ENCODE results near the gene UNKL.
"Not testable (repeated sequence)": the region's sequence is repeated elsewhere in the genome, so short reads cannot be mapped to it uniquely, and the experiment has no call there.

UNKL gene

DNA sequence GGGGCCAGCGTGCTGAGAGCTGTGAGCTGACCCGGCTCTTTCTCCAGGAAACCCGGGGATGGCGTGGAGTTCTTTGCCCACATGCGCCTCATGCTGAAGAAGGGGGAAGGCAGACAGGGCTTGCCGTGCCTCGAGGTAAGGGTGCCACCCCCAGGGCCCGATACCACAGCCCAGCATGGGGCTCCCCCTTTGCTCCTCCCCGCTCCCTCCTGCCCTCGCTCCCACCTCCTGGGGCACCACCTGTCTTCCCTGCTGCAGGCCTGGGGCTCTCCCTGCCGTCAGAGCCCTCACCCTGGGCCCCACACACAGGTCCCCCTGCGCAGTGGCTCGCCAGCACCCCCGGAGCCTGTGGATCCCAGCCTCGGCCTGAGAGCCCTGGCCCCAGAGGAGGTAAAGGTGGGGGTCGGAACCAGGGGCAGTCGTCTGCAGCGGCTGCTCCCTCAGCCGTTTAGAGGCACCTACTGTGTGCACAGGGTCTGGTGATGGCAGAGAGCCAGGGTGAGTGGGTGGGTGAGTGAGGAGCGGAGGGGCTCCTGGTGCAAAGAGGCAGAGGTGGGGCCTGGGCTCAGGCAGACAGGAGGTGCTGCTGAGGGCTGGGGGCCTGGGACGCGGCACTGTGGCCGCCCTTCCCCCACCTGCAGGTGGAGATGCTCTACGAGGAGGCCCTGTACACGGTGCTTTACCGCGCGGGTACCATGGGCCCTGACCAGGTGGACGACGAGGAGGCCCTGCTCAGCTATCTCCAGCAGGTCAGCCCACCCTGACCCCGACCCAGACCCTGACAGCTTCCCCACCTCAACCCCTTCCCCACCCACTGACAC, 75.4 kb downstream of the UNKL start:
- DNase-seq (ENCODE audit: low spot score): no peak

DNA sequence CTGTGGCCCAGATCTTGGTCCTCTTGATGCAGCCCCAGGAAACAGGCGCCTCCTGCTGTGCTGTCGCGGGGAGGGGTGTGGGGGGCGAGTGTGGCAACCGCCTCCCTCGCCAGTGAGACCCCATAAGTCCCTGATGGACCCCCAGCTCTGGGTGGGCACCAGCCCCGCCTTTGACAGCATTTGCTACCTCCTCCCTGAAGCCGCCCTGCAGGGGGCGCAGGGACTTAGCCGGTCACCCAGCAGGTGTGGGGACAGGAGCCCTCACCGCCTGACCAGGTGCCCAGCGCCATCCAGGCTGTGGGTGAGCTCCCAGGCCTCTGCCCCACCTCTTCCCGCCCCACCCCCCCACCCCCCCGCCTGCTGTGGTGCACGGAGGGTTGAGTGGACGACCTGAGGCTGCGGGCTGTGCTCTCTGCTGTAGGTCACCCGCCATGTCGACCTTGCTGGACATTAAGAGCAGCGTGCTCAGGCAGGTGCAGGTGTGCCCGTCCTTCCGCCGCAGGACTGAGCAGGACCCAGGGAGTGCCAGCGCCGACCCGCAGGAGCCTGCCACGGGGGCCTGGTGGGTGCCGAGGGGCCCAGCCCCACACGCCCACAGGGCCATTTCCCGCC, 76.3 kb downstream of the UNKL start:
- DNase-seq (ENCODE audit: low spot score): no peak

DNA sequence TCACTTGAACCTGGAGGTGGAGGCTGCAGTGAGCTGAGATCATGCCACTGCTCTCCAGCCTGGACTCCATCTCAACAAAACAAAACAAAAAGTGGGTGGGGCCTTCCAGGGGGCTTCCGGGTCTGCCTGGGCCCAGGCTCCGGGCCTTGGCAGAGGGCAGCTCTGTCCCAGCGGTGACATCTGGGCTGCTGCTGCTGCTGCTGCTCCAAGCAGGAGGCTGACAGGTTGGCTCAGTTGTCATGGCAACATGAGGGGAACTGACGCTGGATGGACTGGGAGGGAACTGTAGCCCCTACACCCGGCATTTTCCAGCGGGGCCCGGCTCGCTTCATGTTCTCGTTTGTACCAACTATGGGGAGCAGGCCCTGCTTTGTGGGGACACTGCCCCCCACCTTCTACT, 77.0 kb downstream of the UNKL start:
- DNase-seq (ENCODE audit: low spot score): no peak

DNA sequence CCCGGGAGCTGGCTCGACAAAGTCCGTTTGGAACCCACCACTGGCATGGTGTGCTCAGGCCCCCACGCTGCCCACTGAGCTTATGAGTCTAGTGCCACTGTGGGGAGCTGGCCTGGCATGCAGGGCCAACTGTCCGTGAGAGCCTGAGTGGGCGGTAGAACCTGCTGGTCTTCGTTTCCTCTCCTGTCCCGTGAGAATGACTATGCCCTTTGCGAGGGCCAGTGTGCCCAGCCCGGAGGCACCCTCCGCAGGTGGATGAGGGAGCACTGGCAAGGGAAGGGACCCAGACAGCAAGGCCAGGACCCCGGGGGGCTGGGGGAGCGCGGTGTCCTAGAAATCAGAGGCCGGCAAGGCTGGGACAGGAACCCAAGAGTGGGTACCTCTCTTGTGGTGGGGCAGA, 77.9 kb downstream of the UNKL start:
- no peak for DNase-seq (ENCODE audit: low spot score)

- no peak for DNase-seq (ENCODE audit: low spot score)
Observed at GRCh38 chr16:1335996-1336395, 78.5 kb downstream of the UNKL start.

GRCh38 chr16:1335211-1335971, 79.1 kb downstream of the UNKL start:
- DNase-seq (ENCODE audit: low spot score): no peak

DNA sequence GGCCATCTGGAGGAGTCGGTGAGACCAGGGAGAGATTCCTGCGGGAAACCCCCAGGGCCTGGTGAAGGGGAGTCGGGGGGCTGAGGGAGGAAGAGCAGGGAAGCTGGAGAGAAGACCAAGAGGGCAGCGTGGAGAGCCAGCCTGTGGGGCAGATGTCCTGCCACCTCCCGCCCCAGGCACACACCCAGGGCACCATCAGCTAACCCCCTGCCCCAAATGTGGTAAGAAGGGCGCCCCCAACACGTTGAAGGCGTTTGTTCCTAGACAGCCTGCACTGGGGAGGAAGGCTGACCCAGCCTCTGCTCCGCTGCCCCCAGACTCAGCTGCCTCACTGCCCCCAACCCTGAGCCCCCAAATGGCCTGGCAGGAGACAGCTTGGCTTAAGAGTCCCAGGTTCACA, 79.8 kb downstream of the UNKL start:
- DNase-seq (ENCODE audit: low spot score): no peak

DNA sequence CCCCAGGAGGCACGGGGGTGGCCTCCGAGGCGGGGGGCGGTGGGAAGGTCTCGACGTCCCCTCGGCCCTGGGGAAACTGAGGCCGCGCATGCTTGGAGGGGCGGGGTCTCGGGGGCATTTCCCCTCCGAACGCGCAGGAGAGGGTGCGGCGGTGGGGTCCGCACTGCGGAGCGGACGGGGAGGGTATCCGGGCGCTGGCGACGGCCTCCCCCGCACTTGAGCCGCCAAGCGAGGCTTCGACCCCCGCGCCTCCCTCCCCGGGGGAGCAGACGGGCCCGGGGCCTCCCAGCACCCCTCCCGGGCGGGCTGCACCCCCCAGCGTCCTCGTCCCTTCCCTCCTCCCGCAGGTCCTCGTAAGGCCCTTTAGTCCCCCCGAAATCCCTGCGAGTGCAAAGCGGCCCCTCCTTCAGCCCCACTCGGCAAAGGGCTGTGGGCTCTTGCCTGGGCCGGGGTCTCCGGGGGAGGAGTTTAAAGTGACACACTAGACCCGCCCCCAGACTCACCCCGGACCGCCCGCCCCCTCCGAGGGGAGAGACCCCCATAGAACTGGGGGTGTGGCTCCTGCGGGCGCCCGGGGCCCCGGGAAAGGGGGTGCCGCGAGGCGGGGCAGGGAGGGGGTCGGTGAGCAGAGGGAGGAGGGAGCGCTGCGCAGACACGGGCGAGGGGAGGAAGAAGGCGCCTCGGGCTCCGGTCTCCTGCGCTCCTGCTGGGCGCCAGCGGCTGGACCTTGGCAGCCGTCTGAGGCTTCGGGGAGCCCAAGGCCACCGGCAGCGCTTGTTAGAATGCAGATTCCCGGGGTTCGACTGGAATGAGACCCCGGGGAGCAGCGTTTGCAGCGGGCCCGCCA, 80.4 kb downstream of the UNKL start:
- no peak for DNase-seq (ENCODE audit: low spot score)

DNA sequence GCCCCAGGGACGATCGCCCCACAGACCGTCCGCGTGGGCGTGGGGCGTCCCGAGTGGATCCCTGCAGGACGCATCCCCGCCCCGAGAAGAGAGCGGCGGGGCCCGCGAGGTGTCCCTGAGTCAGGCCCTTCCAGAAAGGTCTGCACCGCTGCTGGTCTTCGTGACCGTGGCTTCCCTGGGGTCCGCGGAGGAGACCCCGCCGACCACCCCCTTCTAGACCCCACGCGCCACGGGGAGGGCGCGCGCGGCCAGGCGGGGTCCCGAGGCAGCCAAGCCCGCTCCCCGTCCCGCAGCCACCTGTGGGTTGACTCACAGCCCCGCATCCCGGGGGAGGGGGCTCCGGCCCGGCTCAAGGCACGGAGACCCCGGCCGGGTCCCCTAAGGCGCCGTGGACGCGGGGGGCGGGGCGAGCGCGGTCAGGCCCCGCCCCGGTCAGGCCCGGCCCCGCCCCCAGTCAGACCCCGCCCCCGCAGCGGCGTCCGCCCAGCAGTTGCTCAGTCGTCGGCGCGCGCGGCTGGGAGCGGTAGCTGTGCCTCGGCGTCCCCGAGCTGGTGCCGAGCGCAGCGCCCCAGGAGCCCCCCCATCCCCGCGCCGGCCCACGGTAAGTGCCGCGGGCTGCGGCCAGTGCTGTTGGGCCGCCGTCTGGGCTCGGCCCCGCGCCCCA, 81.2 kb downstream of the UNKL start, which contains the start of gene BAIAP3:
Gene BAIAP3 (plus strand): TSS at position 497 of the 664 bp plus-strand sequence. CDS start 4,905 bp downstream, outside the sequence.
- peak; percentile 70 for DNase-seq (ENCODE audit: low spot score)

DNA sequence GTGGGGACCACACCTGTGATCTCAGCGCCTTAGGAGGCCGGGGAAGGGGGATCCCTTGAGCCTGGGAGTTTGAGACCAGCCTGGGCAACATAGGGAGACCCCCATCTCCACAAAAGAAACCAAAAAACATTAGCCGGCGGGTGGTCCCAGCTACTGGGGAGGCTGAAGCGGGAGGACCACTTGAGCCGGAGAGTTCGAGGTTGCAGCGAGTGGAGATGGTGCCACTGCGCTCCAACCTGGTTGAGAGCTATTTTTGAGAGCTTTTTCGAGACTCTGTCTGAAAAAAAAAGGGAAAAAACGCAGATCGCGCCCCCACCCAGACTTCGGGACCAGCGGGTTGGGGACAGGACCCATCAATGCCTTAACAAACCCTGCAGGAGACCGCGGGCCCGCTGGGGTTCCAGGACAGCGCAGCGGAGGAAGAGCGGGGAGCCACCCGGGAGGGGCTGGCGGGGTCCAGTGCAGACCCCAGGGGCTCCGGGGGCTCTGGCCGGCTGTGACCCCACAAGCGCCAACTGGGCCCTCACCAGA, 81.8 kb downstream of the UNKL start:
- no peak for DNase-seq (ENCODE audit: low spot score)

- peak; percentile 89 for DNase-seq (ENCODE audit: low spot score)
Observed at GRCh38 chr16:1331712-1332617, 82.5 kb downstream of the UNKL start.

- DNase-seq (ENCODE audit: low spot score): no peak
Observed at GRCh38 chr16:1330931-1331711, 83.4 kb downstream of the UNKL start.

- peak; percentile 70 for DNase-seq (ENCODE audit: low spot score)
Observed at GRCh38 chr16:1330260-1330914, 84.1 kb downstream of the UNKL start.

- not testable (repeated sequence) for DNase-seq (ENCODE audit: low spot score)
Observed at GRCh38 chr16:1328961-1329360, 85.5 kb downstream of the UNKL start.

DNA sequence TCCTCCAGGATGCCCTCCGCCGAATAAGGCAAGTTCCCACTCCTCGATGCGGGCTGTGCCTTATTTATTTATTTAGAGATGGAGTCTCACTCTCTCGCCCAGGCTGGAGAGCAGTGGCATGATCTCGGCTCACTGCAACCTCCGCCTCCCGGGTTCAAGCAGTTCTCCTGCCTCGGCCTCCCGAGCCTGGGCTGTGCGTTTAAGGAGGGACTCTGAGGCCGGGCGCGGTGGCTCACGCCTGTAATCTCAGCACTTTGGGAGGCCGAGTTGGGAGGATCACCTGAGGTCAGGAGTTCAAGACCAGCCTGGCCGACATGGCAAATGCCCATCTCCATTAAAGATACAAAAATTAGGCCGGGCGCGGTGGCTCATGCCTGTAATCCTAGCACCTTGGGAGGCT, 86.4 kb downstream of the UNKL start:
- DNase-seq (ENCODE audit: low spot score): not testable (repeated sequence)

DNA sequence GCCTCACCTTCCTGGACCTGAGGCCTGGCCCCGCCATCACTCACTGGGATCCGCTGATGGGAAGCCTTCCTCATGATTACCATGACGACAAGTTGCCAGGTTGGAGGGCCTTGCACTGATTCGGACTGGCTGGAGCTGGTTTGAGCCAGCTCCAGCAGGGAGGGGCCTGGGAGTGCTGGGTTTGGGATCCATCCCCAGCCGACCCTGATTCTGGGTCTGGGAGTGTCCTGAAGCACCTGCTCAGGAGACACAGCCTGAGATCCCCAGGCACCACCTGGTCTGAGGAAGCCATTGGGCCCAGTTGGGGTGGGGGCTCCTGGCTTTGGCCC, 86.9 kb downstream of the UNKL start:
- DNase-seq (ENCODE audit: low spot score): no peak

DNA sequence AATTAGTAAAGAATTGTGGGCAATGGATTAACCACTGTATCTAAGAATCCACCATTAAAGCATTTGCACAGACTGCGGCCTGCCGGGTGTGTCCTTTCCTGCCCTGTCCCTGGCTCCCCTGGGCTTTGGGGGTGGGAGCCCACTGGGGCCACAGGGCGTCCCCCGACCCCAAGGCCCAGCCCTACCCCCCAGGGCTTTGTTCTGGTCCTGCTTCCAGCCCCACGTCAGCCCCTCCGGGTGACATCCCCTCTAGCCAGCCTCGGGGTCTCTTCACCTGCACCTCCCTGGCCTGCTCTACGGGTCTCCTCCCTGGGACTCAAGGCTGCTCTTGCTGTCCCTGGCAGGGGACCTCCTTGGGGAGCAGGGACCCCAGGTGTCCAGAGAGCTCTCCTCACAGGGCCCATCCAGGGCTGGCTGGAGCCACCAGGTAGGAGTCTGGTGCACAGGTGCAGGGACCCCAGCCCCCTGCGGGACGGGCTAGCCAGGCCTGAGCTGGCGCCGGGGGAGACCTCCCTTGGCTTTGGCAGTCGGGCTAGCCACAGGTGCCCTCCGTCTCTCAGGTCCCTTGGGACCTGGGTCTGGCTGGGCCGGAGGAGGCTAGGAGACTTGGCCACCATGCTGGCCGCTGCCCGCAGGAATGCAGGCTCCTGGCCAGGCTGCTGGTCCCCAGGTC, 87.4 kb downstream of the UNKL start:
- no peak for DNase-seq (ENCODE audit: low spot score)

DNA sequence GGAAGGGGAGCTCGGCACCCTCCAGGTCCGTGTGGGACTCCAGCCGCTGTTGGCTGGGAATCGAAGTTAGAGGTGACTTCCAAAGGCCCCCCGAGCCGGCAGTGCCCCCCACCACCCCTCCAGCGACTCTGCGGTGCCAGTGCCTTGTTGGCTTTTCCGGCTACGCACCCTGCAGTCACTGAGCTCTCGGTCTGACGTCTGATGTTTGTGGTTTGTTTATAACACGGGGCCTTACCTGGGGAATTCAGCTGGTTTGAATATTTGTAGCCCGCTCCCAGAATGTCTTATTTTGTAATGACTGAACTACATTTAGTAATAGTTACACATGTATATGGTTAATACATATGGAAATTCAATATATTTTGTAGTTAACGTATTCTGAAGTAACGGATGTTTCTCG, 88.1 kb downstream of the UNKL start:
- no peak for DNase-seq (ENCODE audit: low spot score)

All from germinal center (tissue), 1 donor.